AG09319 (cell line): ENCODE data around the gene GJA4.

ENCODE experiments used
- DNase-seq: peaks from one replicate; pipeline ENCODE4 v3.0.0-alpha.2; 2010; ENCODE audit warnings: low read depth; ENCODE audit errors: extremely low read depth
- CTCF ChIP-seq: IDR thresholded peaks from 2 replicates; pipeline ENCODE4 v1.5.1; 2011; ENCODE audit warnings: low read depth, mild to moderate bottlenecking, inconsistent platforms, low read length, moderate library complexity

Gene GJA4

DNA sequence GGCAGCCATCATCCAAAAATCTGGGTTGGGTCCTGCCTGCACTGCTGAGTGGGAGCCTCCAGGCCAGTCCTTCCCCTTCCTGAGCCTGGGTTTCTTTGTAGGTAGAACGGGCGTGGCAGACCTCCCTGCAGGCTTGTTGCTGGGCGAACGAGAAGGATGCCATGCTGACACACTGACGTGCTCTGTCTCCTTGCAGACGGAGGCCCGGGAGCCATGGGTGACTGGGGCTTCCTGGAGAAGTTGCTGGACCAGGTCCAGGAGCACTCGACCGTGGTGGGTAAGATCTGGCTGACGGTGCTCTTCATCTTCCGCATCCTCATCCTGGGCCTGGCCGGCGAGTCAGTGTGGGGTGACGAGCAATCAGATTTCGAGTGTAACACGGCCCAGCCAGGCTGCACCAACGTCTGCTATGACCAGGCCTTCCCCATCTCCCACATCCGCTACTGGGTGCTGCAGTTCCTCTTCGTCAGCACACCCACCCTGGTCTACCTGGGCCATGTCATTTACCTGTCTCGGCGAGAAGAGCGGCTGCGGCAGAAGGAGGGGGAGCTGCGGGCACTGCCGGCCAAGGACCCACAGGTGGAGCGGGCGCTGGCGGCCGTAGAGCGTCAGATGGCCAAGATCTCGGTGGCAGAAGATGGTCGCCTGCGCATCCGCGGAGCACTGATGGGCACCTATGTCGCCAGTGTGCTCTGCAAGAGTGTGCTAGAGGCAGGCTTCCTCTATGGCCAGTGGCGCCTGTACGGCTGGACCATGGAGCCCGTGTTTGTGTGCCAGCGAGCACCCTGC, 1.4 kb downstream of the GJA4 start:
- DNase-seq = no peak

DNA sequence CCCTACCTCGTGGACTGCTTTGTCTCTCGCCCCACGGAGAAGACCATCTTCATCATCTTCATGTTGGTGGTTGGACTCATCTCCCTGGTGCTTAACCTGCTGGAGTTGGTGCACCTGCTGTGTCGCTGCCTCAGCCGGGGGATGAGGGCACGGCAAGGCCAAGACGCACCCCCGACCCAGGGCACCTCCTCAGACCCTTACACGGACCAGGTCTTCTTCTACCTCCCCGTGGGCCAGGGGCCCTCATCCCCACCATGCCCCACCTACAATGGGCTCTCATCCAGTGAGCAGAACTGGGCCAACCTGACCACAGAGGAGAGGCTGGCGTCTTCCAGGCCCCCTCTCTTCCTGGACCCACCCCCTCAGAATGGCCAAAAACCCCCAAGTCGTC, 2.0 kb downstream of the GJA4 start:
- DNase-seq = no peak
- TF ChIP-seq CTCF = no peak

More for the DNA sequence above, 1.4 kb downstream of the GJA4 start:
- no peak for TF ChIP-seq CTCF

- no peak for DNase-seq
- no peak for TF ChIP-seq CTCF
These were observed 3.1 kb downstream of the GJA4 start for GRCh38 chr1:34795916-34796315.

DNA sequence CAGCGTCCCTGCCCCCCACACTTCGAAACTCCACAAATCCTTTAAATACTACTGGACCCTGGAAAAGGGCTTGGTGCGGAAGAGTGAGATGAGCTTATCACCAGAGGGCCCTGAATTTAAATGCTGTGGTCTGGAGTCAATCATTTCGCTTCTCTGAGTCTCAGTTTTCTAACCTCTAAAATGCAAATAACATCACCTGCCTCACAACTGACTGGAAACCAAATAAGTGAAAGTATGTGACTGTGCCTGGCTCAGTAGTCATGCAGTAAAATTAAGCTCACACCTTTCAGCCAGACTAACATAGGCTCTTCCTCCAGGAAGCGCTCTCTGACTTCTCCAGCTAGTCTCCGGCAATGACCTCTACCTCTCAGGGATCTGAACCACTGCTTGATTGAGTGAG, 4.2 kb downstream of the GJA4 start:
- DNase-seq = no peak
- no peak for TF ChIP-seq CTCF

DNA sequence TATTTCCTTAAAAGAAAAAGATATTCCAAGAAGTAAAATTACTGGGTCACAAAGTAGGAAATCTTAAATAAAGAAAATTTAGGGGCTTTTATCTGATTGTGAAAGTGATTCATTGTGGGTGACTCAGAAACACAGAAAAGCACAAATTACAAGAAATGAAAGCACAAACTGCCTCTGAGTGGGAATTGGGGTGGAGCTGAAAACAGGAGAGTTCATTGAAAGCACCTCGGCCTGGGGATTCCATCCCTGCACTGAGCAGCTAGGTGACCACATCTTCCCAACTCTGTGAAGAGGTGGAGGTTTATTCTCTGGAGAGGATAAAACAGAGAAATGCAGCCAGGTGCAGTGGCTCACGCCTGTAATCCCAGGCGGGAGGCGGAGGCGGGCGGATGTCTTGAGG, 7.4 kb downstream of the GJA4 start:
- DNase-seq = no peak
- TF ChIP-seq CTCF = no peak

DNA sequence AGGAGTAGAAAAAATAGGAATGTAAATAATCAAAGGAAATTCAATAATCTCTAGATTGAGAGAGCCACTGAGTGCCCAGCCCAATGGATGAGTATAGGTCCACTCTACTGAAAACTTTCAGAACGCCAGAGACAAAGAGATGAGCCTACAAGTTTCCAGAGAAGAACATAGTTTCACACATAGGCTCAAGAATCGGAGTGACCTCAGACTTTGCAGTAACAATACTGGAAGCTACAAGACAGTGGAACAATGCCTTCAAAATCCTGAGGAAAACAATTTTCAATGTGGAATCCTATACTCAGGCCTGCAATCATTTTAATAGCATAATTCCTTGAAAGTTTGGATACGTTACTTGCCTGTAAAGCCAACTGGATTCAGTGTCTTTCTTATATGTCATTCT, 11.0 kb downstream of the GJA4 start:
- no peak for DNase-seq
- no peak for TF ChIP-seq CTCF

DNA sequence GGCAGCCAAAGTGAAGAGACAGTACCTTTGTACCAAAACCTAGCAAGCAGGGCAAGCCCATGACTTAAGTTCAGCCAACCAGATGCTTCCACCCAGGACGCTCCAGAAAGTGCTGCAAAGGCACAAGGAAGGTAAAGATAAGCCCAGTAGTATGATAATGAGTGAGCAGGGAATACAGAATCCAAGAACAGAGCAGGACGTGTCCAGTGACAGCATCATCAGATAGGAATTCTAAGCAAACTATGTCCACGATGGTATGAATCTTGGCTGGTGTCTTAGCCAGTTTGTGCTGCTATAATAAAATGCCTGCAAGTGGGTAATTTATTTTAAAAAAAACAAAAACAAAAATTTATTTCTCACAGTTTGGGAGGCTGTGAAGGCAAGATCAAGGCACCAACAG, 13.6 kb downstream of the GJA4 start:
- DNase-seq = no peak
- no peak for TF ChIP-seq CTCF
